Measurements from ENCODE around the gene EEF1A2.
"Not testable (repeated sequence)": the region's sequence is repeated elsewhere in the genome, so short reads cannot be mapped to it uniquely, and the experiment has no call there.

EEF1A2 gene

DNA sequence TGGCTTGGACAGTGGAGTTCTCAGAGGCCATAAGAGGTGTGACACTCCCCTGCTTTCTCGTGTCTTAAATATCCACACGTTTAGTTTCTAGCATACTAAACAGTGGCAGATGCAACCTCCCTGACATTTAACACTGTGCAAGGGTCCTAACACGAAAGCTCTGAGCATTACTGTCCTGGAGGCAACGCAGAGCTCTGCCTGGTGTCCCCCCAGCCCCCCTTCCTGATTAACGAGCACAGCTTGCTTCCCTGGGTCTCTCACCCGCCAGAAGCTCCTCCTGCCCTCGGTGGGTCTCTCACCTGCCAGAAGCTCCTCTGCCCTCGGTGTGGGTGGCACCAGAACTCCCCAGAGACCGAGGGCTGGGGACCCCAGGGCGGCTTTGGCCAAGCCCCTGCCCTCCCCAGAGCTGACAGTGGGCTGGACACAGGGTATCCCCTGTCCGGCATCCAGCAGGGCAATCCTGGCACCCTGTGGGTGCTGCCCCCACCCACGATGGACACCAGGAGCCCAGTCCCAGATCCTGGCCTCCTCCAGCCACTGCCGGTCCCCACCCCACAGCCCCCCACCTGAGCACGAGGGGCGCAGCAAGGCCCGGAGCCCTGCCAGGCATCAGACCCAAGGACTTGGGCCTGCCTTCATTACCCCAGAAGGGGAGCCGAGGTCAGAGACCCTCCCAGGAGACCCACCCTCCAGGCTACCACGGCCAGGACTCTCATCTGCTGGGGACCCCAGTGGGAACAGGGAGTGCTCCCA is 14.1 kb downstream of the EEF1A2 start:
- no peak for DNase-seq (ENCODE audit: low read depth)

DNA sequence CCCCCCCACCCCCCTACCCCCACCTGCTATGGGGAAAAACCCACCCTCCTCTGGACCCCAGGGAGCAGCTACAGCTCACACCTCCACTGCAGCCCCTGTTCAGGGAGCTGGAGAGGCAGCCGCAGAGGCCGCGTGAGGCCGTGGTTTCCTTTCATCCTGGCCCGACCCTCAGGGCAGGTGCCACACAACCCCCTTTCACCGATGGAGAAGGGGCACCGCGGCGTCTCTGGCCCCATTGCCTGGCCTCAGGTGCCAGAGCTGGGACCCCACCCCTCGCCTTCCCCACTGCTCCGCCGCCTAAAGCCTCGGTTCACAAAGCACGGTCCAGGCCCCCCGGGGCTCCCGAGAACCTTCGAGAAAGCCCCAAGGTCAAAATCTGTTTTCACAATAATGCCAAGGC is 14.6 kb downstream of the EEF1A2 start:
- no peak for DNase-seq (ENCODE audit: low read depth)

DNA sequence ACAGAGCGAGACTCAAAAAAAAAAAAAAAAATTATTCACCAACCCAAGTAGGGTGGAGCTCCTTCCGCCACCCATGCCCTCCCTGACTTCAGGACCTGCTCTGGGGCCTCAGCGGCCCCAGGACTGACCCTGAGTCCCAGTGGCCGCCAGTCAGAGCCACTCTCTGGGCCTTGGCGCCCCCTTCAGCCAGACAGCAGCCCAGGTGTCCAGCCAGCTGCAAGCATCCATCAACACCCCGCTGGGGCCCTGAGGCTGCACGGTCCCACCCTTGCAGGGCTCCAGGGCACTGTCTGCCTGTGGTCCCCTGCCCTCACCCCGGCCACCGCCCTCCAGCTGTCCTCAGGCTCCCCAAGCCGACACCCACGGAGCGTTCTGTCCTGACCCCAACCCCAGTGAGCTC is 15.0 kb downstream of the EEF1A2 start:
- no peak for DNase-seq (ENCODE audit: low read depth)

DNA sequence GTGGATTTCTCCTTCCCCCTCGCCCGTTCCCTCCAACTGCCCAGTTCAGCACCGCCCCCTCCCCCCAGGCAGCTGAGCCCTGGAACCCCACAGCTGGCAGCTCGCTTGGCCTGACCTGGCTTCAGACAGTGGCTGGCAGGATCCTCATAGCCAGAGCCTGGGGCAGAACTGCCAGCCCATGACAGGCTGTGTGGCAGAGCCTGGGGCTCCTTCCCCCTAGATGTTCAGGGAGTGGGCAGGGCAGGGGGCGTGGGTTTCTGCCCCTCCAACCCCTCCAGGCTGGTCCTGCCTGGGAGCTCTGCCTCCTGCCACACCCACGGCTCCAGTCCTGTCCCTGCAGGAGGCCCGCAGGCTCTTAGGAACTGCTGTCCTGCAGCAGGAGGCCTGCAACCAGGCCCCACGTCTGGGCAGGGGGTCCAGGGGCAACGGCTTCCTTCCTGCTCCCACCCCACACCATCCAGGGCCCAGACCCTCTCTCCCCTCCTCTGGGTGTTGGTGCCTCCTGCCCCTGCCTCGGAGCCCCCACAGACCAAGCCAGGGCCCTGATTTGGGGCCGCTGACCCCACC is 16.8 kb downstream of the EEF1A2 start:
- no peak for DNase-seq (ENCODE audit: low read depth)

DNA sequence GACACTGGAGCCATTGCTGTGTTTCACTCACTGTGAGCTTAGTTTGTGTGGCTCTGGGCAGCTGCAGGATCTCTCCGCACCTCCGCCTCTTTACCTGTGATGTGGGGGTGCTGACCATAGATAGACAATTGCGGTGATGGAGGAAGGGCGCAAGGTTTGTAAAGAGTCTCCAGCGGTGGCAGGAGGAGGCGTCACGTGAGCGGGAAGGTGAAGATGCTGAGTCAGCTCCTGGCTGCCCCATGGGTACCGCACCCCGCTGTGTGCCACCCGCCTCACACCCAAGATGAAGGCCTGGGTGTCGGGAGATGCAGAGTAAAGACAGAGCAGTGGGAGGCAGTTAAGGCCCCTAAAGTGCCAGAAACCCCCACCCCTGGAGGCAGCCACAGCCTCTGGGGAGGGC is 17.4 kb downstream of the EEF1A2 start:
- no peak for DNase-seq (ENCODE audit: low read depth)

DNA sequence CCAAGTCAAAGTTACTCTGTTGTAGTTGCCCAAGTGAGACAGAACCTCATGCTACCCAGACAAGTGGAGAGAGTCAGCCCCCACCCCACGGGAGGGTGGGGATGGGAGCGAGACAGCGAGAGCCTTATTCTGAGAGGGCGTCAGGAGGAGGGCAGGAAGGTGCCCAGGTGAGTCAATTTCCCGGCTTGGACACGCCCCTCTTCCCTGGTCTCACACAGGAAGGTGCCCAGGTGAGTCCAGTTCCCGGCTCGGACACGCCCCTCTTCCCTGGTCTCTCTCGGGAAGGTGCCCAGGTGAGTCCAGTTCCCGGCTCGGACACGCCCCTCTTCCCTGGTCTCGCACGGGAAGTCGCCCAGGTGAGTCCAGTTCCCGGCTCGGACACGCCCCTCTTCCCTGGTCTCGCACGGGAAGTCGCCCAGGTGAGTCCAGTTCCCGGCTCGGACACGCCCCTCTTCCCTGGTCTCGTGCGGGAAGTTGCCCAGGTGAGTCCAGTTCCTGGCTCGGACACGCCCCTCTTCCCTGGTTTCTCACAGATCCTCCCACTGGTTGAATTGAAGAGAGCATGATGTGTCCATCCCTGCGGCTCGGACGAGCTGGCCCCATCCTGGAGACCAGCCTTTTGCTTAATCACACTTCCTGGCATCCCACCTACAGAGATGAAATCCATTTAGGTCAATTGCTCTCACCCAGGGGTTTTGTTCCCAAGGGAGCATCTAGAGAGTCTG is 19.0 kb downstream of the EEF1A2 start:
- not testable (repeated sequence) for DNase-seq (ENCODE audit: low read depth)

DNA sequence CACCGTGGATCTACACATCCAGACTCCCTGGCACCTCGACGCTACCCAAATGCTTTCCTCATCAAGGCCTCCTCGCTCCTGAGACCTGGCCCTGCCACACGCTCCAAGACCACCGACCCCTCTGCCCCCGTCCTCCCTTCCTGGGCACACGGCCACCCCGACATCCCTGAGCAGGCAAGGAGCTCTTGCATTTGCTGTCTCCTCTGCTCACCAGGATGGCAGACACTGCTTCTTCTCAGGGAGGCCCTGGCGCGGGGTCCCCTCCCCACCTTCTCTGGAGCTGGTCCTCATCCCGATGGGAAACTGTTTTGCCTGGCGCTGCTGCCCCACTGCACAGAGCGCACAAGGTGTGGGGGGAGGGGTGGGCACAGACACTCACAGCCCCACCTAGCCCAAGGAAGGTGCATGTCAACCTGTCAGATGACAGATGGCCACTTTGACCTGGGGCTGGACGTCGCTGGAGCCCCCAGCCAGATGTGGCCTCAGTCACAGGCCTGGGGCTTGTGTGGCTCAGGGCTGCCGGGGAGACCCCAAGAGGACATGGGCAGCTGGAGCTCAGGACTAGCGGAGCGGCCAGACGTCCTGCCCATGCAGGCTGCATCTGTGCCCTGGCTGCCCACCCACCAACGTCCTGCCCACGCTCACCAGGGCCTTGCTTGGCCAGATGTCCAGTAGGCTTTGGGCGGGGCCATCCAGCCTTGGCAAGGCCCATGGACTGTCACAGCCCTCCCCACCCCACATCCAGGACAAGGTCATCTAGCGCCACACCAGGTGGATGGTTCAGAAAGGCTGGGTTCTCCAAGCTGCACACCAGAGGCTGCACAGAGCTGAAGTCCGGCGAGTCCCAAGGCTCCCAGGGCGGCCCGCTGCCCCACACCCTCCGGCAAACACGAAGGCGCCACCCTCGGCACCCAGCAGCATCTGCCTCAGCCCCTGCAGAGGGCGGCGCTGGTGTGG is 20.3 kb downstream of the EEF1A2 start:
- no peak for DNase-seq (ENCODE audit: low read depth)

DNA sequence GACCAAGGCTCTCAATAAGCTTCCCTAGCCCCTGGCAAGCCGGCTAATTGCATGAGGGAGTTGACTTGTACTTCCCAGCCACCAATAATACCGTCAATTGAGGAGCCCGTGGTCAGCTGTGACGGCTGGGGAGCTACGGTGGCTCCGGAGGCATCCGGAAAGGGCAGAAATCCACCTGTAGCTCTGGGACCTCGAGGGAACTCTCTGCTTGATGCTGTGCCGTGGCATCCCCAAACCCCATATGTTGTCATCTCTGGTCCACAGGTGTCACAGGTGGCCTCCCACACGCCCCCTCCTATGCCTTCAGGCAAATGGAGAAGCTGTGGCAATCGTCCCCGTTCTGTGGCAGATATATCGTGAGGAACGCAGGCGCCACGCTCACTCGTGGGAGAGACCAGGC is 20.9 kb downstream of the EEF1A2 start:
- no peak for DNase-seq (ENCODE audit: low read depth)

DNA sequence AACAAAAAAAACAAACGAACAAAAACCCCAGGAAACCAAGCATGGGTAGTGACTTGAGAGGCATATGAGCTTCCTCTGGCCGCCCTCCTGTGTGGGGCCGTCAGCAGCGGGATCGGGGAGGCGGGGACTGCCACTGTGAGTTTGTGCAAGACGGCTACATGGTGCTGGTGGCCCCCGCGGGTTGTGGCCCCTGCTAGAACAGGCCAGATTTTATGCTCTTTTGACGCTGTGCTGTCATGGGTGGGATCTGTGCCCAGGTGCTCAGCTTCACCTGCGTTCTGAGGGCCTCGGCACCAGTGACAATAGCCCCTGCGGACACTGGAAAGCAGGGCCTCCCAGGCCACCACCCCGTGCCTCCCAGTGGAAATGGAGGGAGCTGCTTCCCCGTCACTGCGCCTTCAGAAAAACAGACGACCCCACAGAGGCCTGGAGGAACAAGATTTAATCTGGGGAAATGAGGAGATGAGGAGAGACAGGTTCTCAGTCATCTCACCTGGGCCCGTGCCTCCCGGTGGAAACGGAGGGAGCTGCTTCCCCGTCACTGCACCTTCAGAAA is 21.7 kb downstream of the EEF1A2 start:
- DNase-seq (ENCODE audit: low read depth): no peak

DNA sequence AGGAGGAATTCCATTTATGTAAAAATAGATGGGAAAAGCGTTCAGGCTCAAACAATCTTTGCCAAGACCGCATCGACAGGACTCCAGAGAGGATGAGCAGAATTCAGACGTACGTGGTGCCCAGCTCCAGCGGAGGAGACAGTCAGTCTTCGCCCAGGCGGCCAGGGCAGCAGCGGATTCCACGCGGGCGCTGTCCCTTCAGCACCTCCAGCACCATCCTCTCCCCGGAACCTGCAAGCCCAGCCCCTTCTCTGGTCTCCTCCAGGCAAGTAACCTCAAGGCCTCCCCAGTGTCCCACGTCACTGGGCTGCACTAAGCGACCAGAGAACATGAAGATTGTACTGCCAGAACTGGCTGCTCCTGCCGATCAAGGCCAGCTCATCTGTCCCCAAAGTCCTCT is 23.7 kb downstream of the EEF1A2 start:
- no peak for DNase-seq (ENCODE audit: low read depth)

DNA sequence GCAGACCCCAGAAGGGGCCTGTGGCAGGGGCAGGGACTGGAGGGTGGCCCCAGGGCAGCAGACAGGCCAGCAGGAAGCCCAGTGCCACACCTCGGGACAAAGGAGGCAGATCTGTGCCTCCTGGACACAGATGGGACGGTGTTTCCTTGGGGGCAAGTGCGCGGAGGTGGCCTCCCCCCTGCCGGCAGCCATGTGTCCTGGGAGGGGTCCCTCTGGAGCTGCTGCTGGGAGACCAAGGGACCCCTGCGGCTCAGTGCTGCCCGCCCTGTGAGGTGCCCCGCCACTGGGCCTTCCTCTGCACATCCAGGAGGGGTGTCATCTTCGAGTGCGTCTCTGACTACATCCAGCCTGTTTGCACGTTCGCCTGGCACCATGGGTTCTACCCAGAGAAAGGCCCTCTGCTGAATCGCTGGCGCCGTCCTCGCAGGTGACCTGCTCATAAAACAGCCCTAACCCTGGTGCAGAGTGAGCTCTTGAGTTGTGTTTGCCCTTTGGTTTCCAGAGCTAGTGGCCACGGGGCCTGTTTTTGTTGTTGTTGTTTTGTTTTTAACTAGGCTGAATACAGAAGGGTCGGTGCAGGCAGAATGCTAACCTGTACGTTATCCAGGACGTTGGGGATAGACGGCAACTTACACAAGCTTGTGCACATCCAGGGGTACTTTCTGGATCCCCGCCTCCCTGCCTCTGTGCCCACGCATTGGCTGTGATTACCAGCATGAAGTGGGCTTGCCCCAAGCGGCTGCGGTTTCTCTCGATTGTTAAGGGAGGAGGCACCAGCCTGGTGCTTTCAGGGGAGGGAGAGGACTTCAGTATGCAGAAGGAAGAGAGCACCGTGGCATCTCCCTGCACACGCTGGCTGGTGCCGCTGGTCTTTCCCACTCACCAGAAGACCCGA is 25.1 kb downstream of the EEF1A2 start:
- DNase-seq (ENCODE audit: low read depth): no peak

DNA sequence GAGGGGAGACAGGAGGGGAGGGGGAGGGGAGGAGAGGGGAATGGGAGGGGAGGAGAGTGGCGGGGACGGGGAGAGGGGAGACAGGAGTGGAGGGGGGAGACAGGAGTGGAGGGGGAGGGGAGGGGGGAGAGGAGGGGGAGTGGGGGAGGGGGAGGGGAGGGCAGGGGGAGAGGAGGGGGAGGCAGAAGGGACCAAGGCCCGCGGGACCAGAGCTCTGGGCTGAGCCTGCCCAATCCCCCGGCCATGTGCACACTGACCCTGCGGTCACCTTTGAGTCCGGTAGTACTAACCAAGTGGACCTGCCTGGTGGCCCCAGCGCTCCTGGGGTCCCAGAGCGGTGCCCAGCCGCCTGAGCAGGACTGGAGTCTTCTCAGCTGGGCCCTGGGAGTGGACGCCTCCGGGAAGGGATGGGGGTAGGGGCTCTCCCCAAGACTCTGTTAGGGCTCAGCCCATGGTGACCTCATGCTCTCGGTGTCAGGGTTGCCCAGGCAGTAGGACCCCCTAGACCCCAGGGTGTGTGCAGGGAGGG is 26.0 kb downstream of the EEF1A2 start:
- no peak for DNase-seq (ENCODE audit: low read depth)

DNA sequence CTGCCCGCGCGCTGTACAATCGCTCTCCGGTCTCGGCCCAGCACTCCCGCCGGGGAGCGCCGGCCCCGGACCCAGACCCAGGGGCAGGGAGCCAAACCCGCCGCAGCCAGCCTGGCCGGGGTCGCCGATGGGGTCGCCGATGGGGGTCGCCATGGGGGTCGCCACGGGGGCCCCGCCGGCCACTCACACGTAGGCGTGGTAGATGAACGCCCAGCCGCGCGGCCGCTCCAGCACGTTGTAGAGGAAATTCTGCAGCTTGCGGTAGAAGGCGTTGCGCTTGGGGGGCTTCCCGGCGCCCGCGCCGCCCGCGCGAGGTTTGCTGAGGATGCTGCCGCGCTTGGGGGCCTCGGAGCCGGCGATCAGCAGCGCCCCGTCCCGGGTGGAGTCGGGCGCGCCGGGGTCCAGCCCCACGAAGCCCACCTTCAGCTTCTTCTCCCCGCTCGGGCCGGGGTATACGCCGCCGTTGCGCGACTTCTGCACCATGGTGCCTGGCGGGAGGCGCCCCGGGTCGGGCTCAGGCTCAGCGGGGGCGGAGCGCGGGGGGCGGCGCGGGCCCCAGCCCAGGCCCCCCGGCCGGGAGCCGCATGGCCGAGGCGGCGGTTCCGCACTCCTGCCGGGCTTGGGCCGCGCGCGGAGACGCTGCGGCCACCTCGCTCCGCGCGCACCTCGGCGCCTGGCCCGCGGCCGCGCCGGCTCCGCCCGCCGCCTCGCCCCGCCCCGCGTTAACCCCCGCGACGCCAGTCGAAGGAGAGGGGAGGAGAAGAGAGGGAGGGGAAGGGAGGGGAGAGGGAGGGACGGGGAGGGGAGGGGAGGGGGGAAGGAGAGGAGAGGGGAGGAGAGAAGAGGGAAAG is 26.7 kb downstream of the EEF1A2 start, which contains the start of gene KCNQ2:
Gene KCNQ2, minus strand, starts transcription at position 675 of the 851 bp plus-strand sequence. Its CDS starts 192 bp downstream, at position 483.
- no peak for DNase-seq (ENCODE audit: low read depth)

DNA sequence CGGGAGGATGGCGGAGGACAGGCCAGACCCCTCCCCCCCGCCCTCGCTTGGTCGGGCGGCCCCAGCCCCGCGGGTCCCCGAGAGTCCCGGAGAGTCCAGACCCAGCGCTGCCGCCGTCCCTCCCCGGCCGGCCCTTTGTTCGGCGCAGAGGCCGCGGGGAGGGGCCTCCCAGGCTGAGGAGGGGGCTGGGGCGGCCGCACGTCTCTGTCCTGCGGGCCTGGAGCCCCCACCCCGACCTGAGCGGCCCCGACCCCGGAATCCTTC is 27.2 kb downstream of the EEF1A2 start:
- no peak for DNase-seq (ENCODE audit: low read depth)

DNA sequence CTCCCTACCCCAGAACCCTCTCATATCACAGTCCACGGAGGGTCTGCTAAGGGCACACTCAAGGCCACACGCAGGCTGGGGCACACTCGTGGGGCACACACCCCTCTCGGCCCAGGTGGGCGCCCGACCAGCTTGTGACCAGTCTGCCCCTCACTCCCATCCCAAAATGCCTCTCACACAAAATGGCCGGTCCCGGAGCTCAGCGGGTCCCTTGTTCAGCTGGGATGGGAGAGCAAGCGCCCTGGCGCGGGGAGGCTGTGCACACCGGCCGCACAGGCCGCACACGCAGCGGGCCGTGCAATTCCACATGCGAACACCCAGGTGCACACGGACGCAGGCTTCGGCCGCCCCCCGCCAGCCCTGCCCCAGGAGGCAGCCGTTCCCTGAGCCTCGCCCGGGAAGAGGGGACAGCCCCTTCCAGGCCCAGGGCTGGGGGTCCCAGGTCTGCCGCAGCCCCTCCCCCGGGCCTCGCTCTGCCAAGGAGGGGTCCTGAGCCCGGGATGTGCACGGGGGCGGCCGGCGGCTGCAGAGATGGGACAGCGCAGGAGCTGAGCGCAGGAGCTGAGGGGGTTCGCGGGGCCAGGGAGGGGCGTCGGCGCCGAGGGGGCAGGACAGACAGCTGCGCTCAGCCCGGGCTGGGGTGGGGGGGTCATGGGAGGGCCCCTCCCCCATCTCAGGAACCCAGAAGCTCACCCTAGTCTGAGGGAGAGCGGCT is 27.7 kb downstream of the EEF1A2 start:
- no peak for DNase-seq (ENCODE audit: low read depth)

DNA sequence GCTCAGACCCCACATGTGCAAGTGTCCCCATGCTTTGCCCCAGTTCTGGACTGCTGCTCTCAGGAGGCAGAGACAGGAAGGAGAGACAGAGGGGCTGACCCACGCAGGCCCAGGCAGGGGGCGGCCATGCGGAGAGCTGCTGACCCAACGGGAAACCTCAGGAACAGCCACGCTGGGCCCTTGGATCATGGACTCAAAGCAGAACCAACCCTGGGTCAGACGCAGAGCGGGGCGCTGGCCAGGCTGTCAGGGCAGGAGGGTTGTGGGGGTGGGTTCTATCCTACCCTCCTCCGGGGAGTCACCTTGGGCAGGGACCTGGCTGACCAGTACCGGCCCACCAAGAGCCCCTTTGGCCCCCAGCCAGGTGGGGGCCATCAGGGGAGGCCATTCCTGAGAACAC is 28.5 kb downstream of the EEF1A2 start:
- no peak for DNase-seq (ENCODE audit: low read depth)

DNA sequence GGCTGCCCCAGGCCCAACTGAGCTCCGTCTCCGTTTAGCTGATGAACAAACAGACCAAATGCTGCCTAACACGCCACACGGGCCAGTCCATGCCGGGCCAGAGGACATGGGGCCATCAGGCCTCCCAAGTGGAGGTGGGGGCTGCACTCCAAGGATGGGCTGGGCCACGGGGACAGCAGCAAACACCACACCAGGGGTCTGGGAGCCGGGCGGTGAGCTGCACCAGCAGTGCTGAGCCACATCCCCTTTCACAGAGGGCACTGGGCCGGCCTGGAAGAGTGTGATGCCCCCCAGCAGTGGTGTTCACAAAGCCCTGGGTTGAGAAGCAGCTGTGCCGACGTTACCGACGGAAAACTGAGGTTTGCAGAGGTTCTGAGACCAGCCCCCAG is 29.2 kb downstream of the EEF1A2 start:
- no peak for DNase-seq (ENCODE audit: low read depth)

DNA sequence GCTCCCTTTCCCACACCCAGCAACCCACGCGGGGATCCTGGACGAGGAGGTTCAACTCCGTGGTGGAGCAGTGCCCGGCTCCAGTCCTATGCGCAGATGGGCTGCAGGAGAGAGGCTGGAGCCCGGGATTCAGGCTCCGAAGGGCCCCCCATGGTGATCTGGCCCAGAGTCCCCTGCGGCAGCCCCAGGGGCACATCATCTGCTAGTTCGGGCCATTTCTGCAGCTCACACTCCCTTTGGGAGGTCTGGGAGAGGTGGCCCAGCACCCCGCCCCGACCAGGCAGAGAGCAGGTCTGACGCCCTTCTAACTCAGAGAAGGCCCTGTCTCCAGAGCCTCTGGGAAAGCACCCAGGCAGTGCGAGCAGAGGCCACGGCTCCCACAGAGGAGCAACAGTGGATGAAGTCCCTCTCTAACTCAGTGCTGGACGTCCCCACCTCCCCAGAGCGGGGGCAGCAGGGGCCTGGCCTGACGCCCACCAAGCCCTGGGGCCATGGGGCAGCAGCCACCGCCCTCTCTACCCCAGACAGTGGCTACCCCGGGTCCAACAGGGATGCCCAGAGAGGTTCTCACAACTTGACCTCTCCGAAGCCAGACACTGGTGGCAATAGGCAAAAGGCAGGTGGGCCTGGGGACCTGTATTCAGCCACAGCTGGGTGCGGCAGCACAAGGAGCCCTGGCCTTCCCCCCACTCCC is 29.7 kb downstream of the EEF1A2 start:
- no peak for DNase-seq (ENCODE audit: low read depth)

DNA sequence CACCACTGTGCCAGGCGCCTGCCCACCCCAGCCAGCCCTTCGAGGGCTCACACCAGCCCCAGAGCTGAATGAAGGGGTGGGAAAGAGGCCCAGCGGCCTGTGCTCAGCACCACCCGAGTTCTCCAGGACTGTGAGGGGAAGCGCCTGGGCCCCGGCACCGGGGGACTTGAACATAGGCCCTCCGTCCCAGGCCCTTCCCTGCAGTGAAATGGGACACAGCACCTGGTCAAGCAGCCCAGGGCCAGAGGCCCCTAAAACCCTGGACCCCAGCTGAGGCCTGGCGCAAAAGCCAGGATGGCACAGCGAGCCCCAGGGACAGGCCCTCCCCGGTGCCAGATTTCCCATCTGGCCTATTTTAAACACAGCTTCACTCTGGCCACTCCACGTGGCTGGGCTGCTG is 30.5 kb downstream of the EEF1A2 start:
- DNase-seq (ENCODE audit: low read depth): no peak
